ENCODE data around the gene RSPO3. TPM values are rescaled to one million over a fixed set of nuclear protein-coding genes. Genes with fewer than 3 reads are reported as not detected.

RSPO3 gene
- total RNA-seq, 4 donors from 2014 or later, result 23.5 to 70.6 (median 45.0) TPM

DNA sequence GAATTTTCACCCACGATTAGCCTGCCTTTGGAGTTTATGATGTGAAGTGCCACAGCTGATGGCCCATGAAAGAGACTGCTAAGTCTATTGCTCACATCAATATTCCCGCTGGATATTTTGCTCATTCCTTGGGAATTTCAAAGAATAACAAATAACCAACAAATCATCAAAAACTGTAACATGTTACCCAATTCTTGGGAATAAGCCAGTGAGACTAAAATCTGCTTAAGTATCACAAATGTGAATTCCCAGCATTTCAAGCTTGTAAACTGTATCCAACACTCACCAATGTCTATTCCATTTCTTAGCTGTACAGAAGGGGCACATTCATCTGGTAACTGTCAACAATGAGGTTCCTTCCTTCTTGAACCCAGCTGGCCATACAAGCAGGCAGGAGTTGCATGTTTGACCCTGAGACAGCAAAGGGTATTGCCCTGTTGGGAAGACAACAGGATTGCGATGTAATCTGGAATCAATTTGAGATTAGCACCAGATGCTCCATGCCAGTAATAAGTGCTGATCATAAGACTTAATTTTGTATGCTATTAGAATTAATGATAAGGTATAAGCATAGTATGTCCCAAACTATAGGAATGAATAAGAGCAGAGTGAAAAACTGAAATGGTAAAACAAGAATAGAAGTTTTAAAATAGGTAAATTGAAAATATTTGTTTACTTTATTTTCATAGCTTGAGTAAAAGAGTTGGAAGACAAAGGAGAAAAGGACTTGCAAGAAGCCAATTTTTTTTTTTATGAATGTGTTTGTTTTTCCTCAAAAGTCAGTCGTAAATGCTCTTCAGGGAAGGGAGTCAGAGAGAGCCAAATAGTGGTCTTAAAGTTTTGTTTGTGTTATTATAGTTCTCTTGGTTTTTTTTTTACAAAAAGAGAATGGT is 58.8 kb downstream of the RSPO3 start:
- H3K36me3 ChIP-seq, result no peaks in the 10 kb centered on the region
- H3K4me1 ChIP-seq, result peaks cover 0 to 10% of the 10 kb centered on the region in 2 donors
- DNase-seq, result no peak
- no peaks in the 10 kb centered on the region for H3K27me3 ChIP-seq
- H3K27ac ChIP-seq, result no peak overlapping the region
- TF ChIP-seq, protein P1, sequence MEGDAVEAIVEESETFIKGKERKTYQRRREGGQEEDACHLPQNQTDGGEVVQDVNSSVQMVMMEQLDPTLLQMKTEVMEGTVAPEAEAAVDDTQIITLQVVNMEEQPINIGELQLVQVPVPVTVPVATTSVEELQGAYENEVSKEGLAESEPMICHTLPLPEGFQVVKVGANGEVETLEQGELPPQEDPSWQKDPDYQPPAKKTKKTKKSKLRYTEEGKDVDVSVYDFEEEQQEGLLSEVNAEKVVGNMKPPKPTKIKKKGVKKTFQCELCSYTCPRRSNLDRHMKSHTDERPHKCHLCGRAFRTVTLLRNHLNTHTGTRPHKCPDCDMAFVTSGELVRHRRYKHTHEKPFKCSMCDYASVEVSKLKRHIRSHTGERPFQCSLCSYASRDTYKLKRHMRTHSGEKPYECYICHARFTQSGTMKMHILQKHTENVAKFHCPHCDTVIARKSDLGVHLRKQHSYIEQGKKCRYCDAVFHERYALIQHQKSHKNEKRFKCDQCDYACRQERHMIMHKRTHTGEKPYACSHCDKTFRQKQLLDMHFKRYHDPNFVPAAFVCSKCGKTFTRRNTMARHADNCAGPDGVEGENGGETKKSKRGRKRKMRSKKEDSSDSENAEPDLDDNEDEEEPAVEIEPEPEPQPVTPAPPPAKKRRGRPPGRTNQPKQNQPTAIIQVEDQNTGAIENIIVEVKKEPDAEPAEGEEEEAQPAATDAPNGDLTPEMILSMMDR (IDR thresholded peaks at IDR 0.05), result no peak
- TF ChIP-seq POLR2A (IDR thresholded peaks at IDR 0.05), result no peak
- H3K9me3 ChIP-seq, result no peaks in the 10 kb centered on the region
- intact Hi-C loops (cut with DNase I; ENCODE audit: low total_unique reads), result no loop called here
- no peak overlapping the region for H3K4me3 ChIP-seq

DNA sequence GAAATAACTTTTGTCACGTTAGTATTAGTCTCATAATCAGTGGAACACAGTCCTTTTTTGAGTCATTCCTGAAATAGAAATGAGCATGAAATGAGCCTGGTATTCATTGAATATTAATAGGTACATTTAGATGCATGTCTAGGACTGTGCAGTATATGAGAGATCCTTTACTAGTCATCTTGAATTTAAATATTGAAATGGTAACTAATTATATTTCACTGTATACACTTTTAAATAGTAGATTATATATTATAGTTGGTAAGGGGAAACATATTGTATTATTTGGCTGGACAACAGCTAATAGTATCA is 59.4 kb downstream of the RSPO3 start:
- Histone ChIP-seq H3K27me3 (no peaks in the 10 kb centered on the region), H3K4me3 (no peak overlapping the region), H3K36me3 (no peaks in the 10 kb centered on the region), H3K9me3 (no peaks in the 10 kb centered on the region), H3K27ac (no peak overlapping the region), H3K4me1 (peaks cover 0 to 10% of the 10 kb centered on the region in 2 donors)
- TF ChIP-seq, protein P1 (IDR thresholded peaks at IDR 0.05), result no peak
- TF ChIP-seq POLR2A (IDR thresholded peaks at IDR 0.05), result no peak
- intact Hi-C loops (cut with DNase I; ENCODE audit: low total_unique reads), result no loop called here
- no peak for DNase-seq

DNA sequence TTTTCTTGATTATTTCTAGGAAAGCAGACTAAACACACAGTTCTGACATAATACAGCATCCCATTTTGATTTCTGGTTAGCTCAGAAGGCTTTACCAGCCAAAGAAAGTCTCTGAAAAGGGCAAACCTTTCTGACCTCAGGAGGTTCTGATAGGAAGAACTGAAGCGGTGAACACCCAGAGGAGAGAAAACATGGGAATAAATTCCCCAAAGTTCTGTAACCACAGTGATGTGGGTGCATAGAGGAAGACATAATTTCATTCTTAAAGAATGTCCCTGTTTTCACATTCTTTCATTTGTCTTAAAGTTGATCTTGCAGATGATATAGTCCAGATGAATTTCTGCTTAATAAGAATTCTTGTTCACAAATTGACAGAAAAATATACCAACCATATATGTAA is 60.3 kb downstream of the RSPO3 start:
- no peaks in the 10 kb centered on the region for H3K27me3 ChIP-seq
- H3K4me3 ChIP-seq, result no peak overlapping the region
- H3K9me3 ChIP-seq, result no peaks in the 10 kb centered on the region
- intact Hi-C loops (cut with DNase I; ENCODE audit: low total_unique reads), result no loop called here
- peaks cover 0 to 10% of the 10 kb centered on the region in 2 donors for H3K4me1 ChIP-seq
- no peak for DNase-seq
- TF ChIP-seq POLR2A (IDR thresholded peaks at IDR 0.05), result no peak
- TF ChIP-seq, protein P1 (IDR thresholded peaks at IDR 0.05), result no peak
- H3K27ac ChIP-seq, result no peak overlapping the region
- H3K36me3 ChIP-seq, result no peaks in the 10 kb centered on the region

DNA sequence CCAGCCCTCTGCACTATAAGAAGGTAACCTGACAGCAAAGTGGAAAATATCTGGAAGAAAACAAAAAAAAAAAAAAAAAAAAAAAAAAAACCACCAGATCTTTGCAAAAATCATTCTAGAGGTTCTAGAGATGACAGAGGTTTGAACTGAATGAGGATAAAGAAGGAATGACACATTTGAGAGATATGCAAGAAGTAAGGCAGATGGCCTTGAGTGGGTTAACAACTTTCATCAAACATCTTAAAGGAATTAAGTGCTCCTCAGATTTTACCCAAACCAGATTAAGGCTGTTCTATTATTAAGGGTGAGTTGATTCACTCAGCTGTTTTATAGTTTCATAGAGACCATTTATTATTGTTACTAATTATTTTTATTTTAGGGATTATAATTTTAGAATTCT is 62.0 kb downstream of the RSPO3 start:
- H3K4me3 ChIP-seq, result no peak overlapping the region
- peaks cover 0 to 10% of the 10 kb centered on the region in 2 donors for H3K4me1 ChIP-seq
- DNase-seq, result no peak
- no peaks in the 10 kb centered on the region for H3K9me3 ChIP-seq
- no peaks in the 10 kb centered on the region for H3K27me3 ChIP-seq
- intact Hi-C loops (cut with DNase I; ENCODE audit: low total_unique reads), result no loop called here
- TF ChIP-seq, protein P1 (IDR thresholded peaks at IDR 0.05), result no peak
- no peak for TF ChIP-seq POLR2A (IDR thresholded peaks at IDR 0.05)
- no peaks in the 10 kb centered on the region for H3K36me3 ChIP-seq
- H3K27ac ChIP-seq, result no peak overlapping the region

DNA sequence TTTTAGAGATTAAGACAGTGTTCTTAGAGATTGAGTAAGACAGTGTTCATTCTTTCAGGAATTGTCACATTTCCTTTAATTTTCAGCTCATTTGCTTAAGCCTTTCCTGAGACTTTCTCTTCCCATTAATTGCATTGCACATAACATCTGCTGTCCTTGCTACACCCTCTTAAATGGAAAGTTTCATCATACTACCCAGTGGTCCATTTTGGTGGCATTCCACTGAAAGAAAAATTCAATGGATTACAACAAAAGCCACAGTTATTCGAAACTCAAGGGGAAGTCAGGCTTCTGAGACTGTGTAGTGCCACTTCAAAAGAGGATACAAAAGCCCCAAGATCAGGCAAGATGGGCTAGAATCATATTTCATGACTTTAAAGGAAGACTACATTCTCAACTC is 64.0 kb downstream of the RSPO3 start:
- Histone ChIP-seq H3K36me3 (no peaks in the 10 kb centered on the region), H3K4me3 (no peak overlapping the region), H3K4me1 (no peaks in the 10 kb centered on the region), H3K27me3 (no peaks in the 10 kb centered on the region), H3K27ac (no peak overlapping the region), H3K9me3 (no peaks in the 10 kb centered on the region)
- TF ChIP-seq, protein P1 (IDR thresholded peaks at IDR 0.05), result no peak
- TF ChIP-seq POLR2A (IDR thresholded peaks at IDR 0.05), result no peak
- intact Hi-C loops (cut with DNase I; ENCODE audit: low total_unique reads), result no loop called here
- no peak for DNase-seq

Data from uterus (tissue), 4 donors.